ENCODE results near the gene CLRN3. TPM values are rescaled to one million over a fixed set of nuclear protein-coding genes. Genes with fewer than 3 reads are reported as not detected.

Gene CLRN3
- total RNA-seq, 4 donors from 2014 or later, result 35.2 to 167 (median 77.1) TPM

GRCh38 chr10:127932521-127933270, 40.0 kb upstream of the CLRN3 start:
- Histone ChIP-seq H3K4me1 (no peaks in the 10 kb centered on the region), H3K27me3 (no peaks in the 10 kb centered on the region), H3K4me3 (no peak overlapping the region), H3K9me3 (no peaks in the 10 kb centered on the region), H3K27ac (no peak overlapping the region), H3K36me3 (no peaks in the 10 kb centered on the region)
- in situ Hi-C loops (cut with MboI; ENCODE audit: low pct_ligation_motif_present in 1 of 4, low pct_unique_long_range_greater_than_20kb in 1 of 4, low sequenced_read_pairs in 3 of 4), result no loop called here
- intact Hi-C loops (cut with DNase I; ENCODE audit: low total_unique reads), result no loop called here
- TF ChIP-seq POLR2AphosphoS5 (IDR thresholded peaks at IDR 0.05), result no peak
- TF ChIP-seq POLR2A (IDR thresholded peaks at IDR 0.05), result no peak
- WGBS, 2 donors (ENCODE audit: low coverage in 1 of 2), result 87 to 94% methylated on average over 8 to 15 of the region's 15 CpGs
- no peak for DNase-seq

- Histone ChIP-seq H3K4me3 (no peak overlapping the region), H3K36me3 (no peaks in the 10 kb centered on the region), H3K4me1 (peaks cover 0 to 10% (median 0%) of the 10 kb centered on the region in 4 donors), H3K9me3 (no peaks in the 10 kb centered on the region), H3K27ac (peak overlapping the region in 3 of 4 donors; percentile 5 to 17 (median 11)), H3K27me3 (no peaks in the 10 kb centered on the region)
- 58 to 63% methylated on average over 8 to 10 of the region's 10 CpGs for WGBS, 2 donors (ENCODE audit: low coverage in 1 of 2)
- in situ Hi-C loops (cut with MboI; ENCODE audit: low pct_ligation_motif_present in 1 of 4, low pct_unique_long_range_greater_than_20kb in 1 of 4, low sequenced_read_pairs in 3 of 4) (no loop called here), intact Hi-C loops (cut with DNase I; ENCODE audit: low total_unique reads) (no loop called here)
- no peak for TF ChIP-seq CTCF (IDR thresholded peaks at IDR 0.05)
- TF ChIP-seq POLR2AphosphoS5 (IDR thresholded peaks at IDR 0.05), result peak in 1 of 3 donors; percentile 22
- no peak for TF ChIP-seq POLR2A (IDR thresholded peaks at IDR 0.05)
- DNase-seq, result no peak
These were observed 35.5 kb upstream of the CLRN3 start for GRCh38 chr10:127928021-127928806.

- H3K27ac ChIP-seq, result peak overlapping the region in 1 of 4 donors; percentile 26
- H3K4me3 ChIP-seq, result no peak overlapping the region
- in situ Hi-C loops (cut with MboI; ENCODE audit: low pct_ligation_motif_present in 1 of 4, low pct_unique_long_range_greater_than_20kb in 1 of 4, low sequenced_read_pairs in 3 of 4) (no loop called here), intact Hi-C loops (cut with DNase I; ENCODE audit: low total_unique reads) (no loop called here)
- TF ChIP-seq CTCF (IDR thresholded peaks at IDR 0.05) (no peak), POLR2A (IDR thresholded peaks at IDR 0.05) (no peak), POLR2AphosphoS5 (IDR thresholded peaks at IDR 0.05) (no peak), EP300 (IDR thresholded peaks at IDR 0.05; ENCODE audit: low read depth) (no peak)
- H3K9me3 ChIP-seq, result no peaks in the 10 kb centered on the region
- WGBS, 2 donors (ENCODE audit: low coverage in 1 of 2), result 81 to 87% methylated on average over 3 to 8 of the region's 8 CpGs
- H3K36me3 ChIP-seq, result no peaks in the 10 kb centered on the region
- no peak for DNase-seq
- H3K27me3 ChIP-seq, result no peaks in the 10 kb centered on the region
- H3K4me1 ChIP-seq, result peaks cover 0 to 23% (median 0%) of the 10 kb centered on the region in 4 donors
These were observed 33.7 kb upstream of the CLRN3 start for GRCh38 chr10:127926455-127926854.

GRCh38 chr10:127925471-127926207, 32.9 kb upstream of the CLRN3 start:
- H3K27ac ChIP-seq, result peak overlapping the region in 1 of 4 donors; percentile 9
- no peaks in the 10 kb centered on the region for H3K36me3 ChIP-seq
- H3K4me1 ChIP-seq, result peaks cover 0 to 28% (median 0%) of the 10 kb centered on the region in 4 donors
- no peak for DNase-seq
- H3K4me3 ChIP-seq, result no peak overlapping the region
- WGBS, 2 donors (ENCODE audit: low coverage in 1 of 2), result 64 to 76% methylated on average over 1 to 6 of the region's 6 CpGs
- no peaks in the 10 kb centered on the region for H3K27me3 ChIP-seq
- no peaks in the 10 kb centered on the region for H3K9me3 ChIP-seq
- intact Hi-C loops (cut with DNase I; ENCODE audit: low total_unique reads) (no loop called here), in situ Hi-C loops (cut with MboI; ENCODE audit: low pct_ligation_motif_present in 1 of 4, low pct_unique_long_range_greater_than_20kb in 1 of 4, low sequenced_read_pairs in 3 of 4) (no loop called here)
- no peak for TF ChIP-seq POLR2AphosphoS5 (IDR thresholded peaks at IDR 0.05)
- no peak for TF ChIP-seq POLR2A (IDR thresholded peaks at IDR 0.05)
- TF ChIP-seq EP300 (IDR thresholded peaks at IDR 0.05; ENCODE audit: low read depth), result no peak
